RCC 7860 (cell line): ENCODE data around the gene GIGYF2.

Experiments
- DNase-seq: peaks from one replicate; pipeline ENCODE4 v3.0.0-alpha.2; 2015; ENCODE audit warnings: low spot score
- FAIRE-seq: peaks from 2 replicates; lab custom pipeline; 2012; peaks lifted over from hg19 to GRCh38; lab: Jason Lieb, UNC

GIGYF2 gene

DNA sequence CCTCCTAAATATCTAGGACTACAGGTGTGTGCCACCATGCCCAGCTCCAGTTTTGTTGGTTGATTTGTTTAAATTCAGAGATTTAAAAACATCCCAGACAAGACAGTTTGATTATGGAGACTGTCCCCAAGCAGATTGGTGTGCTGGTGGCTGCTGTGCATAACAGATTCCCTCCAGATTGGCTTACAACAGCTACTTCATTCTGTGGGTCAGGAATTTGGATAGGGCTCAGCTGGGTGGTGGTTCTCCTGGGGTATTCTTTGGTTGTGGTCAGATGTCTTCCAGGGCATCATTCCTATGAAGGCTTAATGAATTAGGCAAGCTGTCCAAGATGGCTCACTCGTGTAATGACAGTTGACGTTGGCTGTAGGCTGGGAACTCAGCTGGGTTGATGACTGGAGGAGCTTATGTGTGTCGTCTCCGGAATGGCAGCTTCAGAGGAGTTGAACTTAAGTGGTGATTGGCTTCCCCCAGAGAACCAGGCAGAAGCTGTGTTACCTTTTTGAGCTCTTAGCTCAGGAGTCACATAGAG is 162.3 kb downstream of the GIGYF2 start:
- no peak for DNase-seq
- no peak for FAIRE-seq

DNA sequence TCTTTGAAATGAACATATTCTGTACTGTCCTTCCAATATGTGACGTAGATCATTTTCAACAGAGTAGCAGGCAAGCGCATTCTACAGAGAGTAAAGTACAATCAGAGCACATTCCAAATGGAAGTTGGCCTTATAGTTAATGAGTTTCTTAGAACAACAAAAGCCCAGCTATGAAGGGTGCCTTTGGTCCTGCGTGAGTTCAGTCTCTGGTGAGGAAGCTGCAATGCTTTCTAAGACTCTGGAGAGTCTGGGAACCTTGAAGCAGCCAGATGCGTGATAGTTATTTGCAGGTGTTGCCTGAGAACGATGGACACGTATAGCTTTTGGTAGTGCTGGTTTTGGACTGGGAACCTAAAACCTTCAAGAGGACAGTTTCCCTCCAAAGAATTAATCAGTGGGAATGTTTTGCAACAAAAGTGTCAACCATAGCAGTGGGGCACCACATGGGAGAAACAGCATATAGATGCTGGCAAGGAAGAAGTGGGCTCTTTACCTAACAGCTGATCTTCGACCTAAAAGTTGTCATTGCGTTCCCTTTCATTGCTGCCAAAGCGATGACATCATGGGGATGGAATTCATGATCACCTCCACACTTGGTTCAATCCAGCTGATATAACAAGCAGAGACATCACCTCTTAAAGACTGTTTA is 163.6 kb downstream of the GIGYF2 start:
- FAIRE-seq (no peak), DNase-seq (no peak)

DNA sequence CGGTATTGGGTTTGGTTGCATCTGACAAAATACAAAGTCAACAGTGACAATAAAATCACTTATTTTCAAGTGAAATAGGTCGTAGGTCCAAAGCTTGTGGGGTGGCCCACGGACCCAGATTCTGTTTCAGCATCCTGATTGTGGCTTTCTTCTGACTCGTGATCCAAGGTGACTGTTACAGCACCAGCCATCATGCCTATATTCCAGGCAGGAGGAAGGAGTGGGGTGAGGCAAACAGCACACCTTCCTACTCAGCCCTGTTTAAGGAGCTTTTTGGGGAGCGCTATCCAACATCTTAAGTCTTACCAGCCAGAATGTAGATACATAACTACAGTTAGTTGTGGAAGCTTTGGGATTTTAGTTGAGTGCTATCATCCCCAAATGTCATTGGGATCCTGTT is 164.2 kb downstream of the GIGYF2 start:
- FAIRE-seq (no peak), DNase-seq (no peak)

DNA sequence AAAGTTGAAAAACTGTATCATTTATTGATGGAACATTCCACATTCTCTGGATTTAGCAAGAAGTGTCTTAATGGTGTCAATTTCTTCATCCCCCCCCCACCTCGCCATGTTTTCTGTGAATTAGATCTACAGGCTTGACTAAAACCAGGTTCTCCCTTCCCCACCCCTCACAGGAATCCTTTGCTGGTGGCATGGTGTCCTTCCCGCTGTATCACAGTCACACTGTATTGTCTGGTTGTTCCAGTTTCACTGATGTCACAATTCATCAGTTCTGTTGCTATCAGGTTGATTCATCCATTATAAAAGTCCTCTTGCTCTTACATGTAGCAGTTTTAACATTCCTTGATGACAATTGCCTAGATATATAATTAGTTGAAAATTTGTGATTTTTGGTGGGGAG is 166.9 kb downstream of the GIGYF2 start:
- FAIRE-seq (no peak), DNase-seq (no peak)

DNA sequence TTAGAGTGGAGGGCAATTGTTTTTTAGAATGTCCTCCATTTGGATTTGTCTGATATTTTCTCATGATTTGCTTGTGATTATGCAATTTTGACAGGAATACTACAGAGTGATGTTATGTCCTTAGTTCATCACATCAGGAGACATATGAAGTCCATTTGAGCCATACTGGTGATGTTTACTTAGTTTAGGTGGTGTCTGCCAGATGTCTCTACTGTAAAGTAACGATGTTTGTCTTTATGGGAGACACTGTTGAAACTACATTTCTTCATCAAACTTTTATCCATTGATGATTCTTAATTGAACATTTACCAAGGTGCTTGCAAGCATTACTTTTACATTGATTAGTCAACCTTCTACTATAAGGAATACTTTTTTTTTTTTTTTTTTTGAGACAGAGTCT is 168.0 kb downstream of the GIGYF2 start:
- DNase-seq, result no peak
- FAIRE-seq, result no peak

DNA sequence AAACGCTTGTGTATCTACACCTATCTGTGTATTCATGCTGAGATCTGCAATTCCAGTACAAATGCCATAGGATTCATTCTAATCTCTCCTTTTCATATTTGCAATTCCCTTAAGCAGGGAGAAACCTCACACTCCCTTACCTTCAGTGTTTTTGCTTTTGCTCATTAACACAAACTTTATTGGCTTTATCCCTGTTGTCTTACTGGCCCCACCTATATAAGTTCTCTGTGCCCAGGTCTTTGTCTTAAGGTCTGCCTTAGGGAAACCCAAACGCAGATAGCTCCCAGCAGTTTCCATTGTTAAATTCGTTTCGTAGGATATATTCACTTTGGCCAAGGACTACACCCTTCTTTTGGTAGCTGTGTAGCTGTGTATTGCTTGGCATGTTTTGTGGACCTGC is 169.0 kb downstream of the GIGYF2 start:
- FAIRE-seq, result no peak

DNA sequence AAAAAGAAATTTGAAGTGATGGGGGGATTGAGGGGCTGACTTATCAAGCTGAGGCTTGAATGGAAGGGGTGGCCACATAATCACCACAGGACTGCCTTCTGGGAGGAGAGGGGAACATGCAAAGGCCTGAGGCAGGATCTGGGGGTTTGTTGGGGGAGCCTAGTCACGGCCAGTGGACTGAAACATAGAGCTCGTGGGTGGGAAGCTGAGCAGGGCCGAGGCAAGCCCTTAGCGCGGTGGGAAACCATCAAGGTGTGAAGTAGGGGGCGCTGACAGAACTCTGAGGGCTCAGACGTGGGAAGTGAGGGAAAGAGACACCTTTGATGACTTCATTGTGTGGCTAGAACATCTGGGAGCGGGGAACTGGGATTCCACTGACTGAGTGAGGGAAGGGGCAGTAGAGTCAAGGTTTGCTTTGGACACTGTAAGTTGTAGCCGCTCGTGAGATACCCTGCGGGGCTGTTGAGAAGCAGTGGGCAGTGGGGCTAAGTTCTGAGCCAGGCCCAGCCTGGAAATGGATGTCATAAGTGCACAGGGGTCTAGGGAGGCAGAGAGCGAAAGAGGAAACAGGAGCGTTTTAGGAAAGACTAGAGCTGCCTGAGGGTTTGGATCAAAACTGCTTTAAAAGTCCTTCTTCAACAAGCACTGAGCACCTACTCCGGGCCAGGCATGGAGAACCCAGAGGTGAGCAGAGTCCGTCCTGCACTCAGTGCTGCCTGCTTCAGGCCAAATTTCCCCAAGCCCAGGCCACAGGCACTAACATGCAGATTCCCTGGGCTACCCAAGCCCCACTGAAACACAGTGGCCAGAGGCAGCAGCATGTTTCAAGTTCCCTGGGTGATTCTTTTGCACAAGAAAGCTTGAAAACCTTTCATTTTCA is 172.2 kb downstream of the GIGYF2 start:
- no peak for DNase-seq
- FAIRE-seq, result no peak

More for the DNA sequence above, 169.0 kb downstream of the GIGYF2 start:
- no peak for DNase-seq

DNA sequence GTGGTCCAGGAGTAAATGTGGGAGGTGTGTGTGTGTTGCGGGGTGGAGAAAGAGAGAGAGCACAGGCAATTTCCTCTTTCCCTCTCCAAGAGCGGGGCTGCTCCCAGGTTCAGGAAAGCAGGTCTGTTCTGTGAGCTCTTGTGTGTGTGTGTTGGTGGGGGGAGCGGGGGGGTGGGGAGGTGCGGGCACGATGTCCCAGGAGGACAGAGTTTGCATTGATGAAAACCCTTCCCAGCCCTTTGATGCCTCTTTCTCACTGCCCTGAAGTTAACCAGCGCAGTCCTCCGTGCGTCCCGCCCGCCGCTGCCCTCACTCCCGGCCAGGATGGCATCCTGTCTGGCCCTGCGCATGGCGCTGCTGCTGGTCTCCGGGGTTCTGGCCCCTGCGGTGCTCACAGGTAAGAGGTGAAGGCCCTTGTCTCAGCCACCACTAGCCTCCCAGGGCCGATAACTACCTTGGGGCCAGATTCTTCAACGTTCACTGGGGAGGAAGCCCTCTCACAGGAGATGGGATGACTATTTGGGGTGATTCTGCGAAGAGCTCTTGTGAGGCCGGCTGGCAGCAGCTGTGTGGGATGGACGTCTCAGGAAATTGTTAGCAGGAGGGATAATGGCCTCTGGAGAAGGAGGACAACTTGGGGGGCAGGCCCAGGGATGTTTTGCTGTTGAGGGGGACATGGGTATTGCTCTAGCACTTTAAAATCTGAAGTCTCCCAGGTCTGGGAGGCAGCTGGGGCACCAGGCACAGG is 173.1 kb downstream of the GIGYF2 start, which contains the start of gene SNORC:
Gene SNORC (plus strand): TSS at position 247 of the 748 bp plus-strand sequence. CDS start 78 bp downstream, at position 325.
- FAIRE-seq (no peak), DNase-seq (no peak)

DNA sequence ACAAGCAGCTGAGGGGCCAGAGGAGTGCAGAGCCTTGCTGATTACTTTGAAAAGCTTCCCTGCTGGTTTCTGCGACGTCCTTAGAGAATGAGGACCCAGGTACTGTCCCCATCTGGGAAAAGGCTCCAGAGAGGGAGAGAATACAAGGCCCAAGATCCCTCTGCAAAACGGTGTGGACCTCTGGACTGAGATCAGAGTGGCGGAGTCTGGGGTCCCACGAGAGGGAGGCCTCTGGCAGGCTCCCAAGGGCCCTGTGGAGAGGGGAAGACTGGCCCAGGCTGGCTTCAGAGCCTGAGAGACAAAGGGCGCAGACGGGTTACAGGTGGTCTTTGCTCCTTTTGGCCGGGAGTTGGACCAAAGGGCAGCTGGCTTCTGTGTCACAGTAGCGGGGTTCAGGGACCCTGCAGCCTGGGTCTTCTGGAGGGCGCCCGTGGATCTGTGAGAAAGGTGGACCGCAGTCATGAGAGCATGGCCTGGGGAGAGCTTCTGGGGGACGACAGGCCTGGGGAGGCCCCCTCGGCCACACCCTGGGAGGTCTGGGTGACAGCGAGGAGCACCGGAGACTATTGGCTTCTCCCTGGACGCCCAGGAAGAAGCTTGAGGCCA is 173.7 kb downstream of the GIGYF2 start:
- FAIRE-seq, result no peak
- no peak for DNase-seq

DNA sequence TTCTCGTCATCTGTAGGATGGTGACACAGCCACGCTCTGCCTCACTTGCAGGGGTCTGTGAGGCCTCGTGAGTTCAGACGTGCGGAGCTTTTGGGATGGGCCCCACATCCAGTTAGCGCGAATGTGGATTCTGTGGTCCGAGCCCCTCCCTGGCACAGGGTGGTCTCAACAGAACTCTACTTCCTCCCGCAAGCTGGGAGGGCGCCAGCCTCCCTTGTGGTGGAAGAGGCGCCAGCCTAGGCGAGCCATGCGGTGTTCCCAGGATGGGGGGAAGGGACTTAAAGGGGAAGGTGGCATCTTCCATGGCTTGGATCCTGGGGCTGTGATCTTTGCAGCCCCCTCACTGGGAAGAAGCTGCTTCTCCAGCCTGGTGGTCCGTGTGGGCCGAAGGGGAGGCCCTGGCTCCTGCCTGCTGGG is 174.3 kb downstream of the GIGYF2 start:
- no peak for DNase-seq
- FAIRE-seq, result no peak

DNA sequence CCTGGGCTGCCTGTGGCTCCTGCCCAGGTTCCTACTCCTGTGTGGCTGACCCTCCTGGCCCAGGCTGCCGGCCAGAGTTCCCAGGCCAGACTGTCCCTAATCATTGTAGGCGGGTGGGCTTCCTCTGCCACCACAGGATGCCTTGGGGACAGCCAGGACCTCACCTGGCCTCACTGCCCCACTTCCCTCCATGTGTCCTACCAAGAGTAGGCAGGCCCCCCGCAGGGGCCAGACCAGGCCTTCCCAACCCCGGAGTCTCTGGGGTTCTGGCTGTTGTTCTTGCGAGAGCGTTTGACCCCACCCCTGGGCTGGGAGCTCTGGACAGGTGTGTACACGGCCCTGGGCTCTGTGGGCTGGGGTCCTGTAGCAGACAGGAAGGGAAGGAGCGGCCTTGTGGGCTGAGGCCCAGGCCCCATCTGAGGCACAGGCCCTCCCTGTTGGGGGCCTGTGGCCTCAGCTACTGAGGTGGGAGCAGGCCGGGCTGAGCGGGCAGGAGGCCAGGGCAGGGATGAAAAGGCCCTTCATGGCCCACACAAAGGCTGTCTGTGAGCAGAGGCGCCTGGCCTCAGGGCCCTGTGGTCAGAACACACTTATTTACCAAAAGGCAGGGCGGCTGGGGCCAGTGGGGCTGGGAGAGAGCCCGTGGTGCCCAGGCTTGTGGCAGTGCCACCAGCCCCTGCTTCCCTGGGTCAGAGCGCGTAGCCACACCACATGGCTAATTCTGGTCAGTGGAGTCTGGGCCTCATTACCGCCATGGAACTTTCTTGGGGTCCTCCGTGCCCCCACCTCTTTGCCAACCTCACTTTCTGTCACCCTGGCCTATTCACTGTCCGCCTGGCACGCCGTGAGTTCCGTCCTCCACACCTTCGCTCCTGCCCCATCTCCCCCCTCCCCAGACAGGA is 175.0 kb downstream of the GIGYF2 start:
- no peak for DNase-seq
- no peak for FAIRE-seq

DNA sequence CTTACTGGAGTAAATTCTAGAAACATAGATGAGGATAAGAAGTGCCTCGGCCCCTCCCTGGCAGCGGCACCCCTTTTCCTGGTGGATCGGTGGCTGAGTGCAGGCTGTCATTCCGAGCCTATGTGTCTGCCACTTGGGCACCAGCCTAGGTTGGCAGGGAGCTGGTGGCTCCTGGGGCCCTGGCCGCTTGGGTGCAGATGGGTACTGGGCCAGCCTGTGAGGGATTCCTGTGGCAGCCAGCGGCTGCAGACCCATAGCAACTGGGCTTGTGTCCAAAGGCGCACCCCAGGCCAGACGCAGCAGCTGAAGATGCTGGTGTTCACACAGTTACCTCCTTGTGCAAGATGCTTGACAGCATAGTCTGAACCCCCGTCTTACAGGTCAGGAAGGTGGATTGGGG is 175.7 kb downstream of the GIGYF2 start:
- FAIRE-seq, result no peak
- DNase-seq, result no peak

DNA sequence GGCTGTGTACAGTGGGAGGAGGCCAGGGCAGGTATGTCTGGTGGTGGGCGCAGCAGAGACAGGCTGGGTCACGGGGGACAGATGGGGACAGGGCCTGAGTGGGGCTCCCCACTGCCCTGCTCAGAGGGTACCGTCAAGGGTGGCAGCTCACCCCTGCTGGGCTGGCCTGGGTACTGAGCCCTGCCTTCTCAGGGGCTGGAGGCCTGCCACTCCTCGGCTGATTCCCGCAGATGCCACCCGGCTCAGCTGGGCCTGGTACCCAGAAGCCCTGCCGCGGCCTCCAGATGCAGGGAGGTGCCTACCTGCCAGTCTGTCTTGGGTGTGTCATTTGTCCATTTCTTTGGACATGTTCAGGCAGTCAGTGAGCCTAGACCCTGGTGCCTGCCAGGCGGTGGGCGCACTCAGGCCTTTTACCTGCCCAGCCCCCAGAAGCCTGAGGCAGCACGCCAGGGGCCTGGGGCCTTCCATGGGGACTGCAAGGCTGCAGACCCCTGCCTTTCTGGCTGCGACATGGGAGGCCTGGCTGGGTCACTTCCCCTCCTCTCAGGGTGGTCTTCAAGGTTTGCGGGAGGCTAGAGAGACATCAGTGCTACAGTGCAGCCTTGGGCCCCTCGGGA is 176.3 kb downstream of the GIGYF2 start:
- no peak for FAIRE-seq
- no peak for DNase-seq

DNA sequence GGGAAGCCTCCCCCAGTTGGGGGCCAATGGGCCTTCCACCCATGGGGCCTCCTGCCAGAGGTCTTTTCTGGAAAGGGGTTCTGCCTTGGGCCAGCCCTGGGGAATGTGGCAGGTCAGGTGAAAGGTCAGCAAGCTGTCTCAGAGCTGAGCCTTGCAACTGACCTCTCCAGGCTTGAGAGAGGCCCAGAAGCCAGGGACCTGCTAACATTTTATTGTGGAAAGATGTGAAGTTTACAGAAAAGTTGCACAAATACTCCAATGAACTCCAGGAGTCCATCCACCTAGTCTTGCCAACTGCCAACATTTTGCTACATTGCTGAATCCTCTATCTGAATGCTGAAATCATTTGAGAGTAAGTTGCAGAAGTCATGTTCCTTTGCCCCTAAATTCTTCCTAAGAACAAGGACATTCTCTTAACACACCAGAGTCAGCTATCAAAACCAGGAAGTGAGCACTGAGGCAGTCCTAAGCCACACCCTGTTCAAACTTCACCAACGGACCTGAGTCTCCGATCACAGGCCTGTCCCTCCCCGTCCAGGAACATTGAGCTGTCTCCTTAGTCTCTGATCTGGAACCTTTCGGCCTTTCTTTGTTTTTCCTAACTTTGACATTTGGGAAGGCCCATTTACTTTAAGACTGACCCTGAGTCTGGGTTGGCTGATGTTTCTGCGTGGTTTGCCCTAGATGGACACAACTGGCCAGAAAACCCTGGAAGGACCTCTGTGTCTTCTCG is 176.9 kb downstream of the GIGYF2 start:
- DNase-seq (no peak), FAIRE-seq (no peak)

DNA sequence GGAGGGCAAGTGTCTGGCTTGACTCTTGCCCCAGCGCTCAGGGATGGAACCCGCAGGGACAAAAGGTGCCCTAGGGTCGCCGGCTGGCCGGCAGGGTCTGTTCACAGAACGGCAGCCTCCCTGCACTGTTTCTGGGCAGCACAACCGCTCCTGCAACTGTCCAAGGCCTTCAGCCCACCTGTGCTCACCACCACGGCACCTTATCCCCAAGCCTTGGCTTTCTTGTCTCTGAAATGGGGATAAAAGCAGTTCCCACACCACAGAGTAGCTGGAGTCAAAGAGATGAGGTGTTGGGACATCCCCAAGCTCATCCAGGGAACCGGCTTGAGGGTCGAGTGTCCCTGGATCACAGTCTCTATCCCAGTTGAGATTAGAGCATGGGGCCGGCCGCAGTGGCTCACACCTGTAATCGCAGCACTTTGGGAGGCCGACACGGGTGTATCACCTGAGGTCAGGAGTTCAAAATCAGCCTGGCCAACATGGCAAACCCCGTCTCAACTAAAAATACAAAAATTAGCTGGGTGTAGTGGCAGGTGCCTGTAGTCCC is 177.6 kb downstream of the GIGYF2 start:
- FAIRE-seq (no peak), DNase-seq (no peak)

DNA sequence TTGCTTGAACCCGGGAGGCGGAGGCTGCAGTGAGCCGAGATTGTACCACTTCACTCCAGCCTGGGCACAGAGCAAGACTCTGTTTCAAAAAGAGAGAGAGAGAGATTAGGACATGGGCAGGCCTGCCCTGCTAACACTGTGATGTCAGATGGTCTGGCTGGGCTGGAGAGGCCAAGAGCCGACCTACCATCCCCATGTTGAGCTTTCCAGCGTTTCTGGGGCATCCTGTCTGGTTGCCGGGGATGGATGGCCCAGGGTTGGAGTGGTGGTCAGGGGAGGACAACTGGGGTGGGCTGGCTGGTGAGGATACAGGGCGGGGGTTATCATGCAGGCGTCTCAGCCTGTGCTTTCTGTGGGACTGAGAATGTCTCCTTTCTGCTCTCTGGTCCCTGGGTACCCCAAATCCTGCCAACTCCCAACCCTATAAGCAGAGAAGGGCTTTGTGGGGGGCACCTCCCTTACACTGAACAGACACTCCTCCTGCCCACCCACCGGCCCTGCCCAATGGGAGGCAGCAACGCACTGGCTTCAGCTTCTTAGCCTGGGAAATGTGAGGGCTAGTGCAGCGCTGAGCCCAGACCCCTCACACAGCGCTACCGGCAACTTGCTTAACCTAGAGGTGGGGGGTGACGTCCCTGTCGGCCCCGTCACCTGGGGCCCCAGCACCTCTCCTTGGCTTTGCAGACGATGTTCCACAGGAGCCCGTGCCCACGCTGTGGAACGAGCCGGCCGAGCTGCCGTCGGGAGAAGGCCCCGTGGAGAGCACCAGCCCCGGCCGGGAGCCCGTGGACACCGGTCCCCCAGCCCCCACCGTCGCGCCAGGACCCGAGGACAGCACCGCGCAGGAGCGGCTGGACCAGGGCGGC is 178.4 kb downstream of the GIGYF2 start:
- no peak for DNase-seq
- no peak for FAIRE-seq

DNA sequence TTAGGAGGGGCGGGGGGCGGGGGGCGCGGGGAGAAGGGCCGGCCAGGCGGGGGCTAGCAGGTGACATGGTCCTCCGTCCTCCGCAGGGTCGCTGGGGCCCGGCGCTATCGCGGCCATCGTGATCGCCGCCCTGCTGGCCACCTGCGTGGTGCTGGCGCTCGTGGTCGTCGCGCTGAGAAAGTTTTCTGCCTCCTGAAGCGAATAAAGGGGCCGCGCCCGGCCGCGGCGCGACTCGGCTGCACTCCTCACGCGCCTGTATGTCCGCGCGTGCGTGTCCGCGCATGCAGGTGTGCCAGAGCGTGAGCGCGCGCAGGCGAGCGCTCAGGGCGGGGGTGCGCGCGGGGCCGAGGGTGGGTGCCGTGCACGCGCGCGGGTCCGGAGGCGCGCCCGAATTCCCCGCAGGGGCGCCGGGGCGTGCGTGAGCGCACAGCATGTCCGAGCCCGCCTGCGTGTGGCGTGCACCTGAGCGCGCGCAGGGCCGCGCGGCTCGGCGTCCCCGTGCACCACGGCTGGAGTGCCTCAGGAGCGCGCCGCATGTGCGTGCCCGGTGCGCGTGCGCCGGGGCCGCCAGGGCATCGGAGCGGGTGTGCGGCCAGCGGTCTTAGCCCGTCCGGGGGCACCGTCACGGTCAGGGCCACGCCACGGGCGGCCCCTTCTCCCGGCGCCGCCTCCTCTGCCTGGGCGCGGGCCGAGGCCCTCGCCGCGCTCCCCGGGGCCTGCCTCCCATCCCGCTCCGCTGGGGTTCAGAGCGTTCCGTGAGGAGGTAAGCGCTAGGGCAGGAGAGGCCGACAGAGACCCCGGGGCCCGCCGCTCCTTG is 179.2 kb downstream of the GIGYF2 start:
- FAIRE-seq (no peak), DNase-seq (no peak)
